Measurements from ENCODE around the gene SCART1.

DNA sequence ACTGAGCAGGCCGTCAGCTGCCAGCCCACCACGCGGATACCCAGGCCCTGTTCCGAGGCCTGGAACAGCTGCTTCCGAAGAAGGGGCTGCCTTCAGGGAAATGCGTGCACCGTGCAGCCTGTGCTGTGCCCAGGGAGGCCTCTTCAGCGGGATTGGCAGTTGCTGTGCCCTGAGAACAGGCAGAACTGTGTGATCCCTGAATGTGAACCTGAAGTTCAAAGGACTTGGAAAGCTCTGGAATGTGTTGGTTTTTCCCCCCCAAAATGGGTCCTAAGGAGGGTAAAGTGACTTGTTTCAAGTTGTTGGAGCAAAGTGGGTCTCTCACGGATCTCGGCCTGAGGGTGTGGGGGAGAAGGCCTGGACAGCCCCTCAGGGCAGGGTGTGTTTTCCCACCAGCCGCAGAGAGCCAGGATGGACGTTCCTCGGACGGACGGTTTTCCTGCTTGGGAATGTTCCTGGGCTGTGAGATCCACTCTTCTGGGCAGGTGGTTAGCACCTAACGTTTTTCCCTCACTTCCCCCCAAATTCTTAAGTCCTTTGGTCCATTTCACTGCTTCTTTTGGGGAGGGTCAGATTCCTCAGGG, 31.4 kb upstream of the SCART1 start:
- TF ChIP-seq, protein P1, sequence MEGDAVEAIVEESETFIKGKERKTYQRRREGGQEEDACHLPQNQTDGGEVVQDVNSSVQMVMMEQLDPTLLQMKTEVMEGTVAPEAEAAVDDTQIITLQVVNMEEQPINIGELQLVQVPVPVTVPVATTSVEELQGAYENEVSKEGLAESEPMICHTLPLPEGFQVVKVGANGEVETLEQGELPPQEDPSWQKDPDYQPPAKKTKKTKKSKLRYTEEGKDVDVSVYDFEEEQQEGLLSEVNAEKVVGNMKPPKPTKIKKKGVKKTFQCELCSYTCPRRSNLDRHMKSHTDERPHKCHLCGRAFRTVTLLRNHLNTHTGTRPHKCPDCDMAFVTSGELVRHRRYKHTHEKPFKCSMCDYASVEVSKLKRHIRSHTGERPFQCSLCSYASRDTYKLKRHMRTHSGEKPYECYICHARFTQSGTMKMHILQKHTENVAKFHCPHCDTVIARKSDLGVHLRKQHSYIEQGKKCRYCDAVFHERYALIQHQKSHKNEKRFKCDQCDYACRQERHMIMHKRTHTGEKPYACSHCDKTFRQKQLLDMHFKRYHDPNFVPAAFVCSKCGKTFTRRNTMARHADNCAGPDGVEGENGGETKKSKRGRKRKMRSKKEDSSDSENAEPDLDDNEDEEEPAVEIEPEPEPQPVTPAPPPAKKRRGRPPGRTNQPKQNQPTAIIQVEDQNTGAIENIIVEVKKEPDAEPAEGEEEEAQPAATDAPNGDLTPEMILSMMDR (IDR thresholded peaks at IDR 0.05), result no peak
- TF ChIP-seq POLR2A (IDR thresholded peaks at IDR 0.05), result no peak

Measured in uterus (tissue), 2 donors.